ENCODE data around the gene CA11.

Gene CA11

GRCh38 chr19:48629599-48630295 lies 16.2 kb downstream of the CA11 start:
- peak; percentile 98 for DNase-seq (ENCODE audit: low read depth, low spot score)

GRCh38 chr19:48629297-48629598 lies 16.7 kb downstream of the CA11 start:
- DNase-seq (ENCODE audit: low read depth, low spot score): no peak

DNA sequence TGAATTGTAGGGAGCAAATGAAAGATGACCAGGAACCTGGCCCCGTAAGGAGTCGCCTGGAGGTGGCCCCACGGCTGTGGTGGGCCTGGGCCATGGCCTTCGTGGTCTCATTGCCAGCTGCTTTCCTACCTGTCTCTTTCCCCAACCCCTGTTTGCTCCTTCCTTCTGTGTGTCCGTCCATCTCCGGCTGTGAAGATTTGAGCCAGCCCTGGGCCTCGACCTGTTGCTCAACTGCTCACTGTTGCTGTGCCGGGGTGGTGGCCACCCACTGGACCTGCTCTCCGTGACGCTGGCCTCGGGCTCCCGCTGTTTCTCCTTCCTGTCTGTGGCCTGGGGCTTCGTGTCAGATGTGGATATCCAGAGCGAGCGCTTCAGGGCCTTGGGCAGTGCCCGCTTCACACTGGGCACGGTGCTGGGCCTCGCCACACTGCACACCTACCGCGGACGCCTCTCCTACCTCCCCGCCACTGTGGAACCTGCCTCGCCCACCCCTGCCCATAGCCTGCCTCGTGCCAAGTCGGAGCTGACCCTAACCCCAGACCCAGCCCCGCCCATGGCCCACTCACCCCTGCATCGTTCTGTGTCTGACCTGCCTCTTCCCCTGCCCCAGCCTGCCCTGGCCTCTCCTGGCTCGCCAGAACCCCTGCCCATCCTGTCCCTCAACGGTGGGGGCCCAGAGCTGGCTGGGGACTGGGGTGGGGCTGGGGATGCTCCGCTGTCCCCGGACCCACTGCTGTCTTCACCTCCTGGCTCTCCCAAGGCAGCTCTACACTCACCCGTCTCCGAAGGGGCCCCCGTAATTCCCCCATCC lies 17.3 kb downstream of the CA11 start:
- DNase-seq (ENCODE audit: low read depth, low spot score): no peak

GRCh38 chr19:48627865-48628314 lies 18.1 kb downstream of the CA11 start:
- no peak for DNase-seq (ENCODE audit: low read depth, low spot score)

GRCh38 chr19:48627201-48627864 lies 18.7 kb downstream of the CA11 start:
- no peak for DNase-seq (ENCODE audit: low read depth, low spot score)

DNA sequence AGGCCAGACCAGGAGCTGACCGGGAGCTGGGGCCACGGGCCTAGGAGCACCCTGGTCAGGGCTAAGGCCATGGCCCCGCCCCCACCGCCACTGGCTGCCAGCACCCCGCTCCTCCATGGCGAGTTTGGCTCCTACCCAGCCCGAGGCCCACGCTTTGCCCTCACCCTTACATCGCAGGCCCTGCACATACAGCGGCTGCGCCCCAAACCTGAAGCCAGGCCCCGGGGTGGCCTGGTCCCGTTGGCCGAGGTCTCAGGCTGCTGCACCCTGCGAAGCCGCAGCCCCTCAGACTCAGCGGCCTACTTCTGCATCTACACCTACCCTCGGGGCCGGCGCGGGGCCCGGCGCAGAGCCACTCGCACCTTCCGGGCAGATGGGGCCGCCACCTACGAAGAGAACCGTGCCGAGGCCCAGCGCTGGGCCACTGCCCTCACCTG lies 20.1 kb downstream of the CA11 start:
- DNase-seq (ENCODE audit: low read depth, low spot score): no peak

DNA sequence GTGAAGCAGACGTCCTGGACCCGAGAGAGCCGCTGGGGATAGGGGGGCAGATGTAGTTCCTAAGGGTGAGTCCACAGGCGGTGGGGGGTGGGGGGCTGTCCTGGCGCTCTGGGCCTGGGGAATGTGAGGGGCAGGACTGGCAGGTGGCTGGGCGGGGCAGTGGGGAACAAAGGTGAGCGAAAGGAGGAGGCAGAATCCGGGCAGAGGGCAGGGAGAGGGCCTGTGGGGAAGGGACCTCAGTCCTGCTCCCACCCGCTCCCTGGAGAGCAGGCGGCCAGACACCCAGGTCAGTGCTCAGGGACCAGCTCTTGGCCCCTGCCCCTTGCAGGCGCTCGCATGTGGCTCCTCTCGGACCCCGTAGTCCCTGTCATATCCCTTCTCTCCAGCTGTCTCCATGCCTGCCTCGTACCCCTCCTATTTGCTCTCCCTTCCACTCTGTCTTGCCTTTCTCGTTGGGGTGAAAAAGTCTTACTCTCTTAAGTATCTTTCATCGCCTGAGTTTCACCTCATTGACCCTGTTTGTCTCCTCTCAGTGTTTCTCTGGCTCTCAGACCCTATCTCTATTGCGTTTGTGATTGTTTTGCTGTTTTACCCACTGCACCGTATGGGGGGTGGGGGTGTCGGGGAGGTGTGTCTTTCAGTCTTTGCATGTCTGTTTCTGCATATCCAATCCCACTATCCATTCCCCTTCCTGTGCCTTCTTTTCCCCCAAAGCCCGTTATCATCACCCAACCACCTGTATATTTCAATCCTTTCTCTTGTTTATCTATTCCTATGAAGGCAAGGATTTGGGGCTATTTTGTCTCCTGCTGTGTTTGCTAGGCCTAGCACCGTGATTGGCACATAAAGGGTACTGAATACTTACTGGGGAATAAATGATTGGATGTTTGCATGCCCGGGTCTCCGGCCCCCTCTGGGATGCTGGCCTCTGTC lies 20.9 kb downstream of the CA11 start:
- DNase-seq (ENCODE audit: low read depth, low spot score): no peak

- DNase-seq (ENCODE audit: low read depth, low spot score): peak; percentile 99
Observed at GRCh38 chr19:48624067-48624594, 21.9 kb downstream of the CA11 start.

DNA sequence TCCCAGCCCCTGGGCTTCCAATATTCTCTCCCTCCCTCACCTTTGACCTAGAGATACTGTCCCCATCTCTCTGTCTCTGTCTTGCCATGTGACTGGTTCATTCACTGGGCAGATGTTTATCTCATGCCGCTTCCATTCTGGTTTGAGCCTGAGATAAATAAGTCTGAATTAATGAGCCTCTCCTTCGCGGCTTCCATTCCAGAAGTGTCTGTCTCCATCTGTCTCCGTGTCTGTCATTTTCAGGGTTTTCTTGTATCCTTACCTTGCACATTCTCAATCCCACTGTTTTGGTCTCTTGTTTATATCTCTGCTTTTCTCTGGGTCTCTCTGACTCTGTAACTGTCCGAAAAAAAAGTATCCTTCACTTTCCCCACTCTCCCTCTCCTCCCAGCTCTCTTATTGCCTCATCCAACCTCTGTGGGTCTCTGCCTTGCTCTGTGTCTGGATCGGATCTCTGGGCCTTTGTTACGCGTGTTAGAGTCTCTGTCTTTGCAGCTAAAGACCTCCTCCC lies 22.4 kb downstream of the CA11 start:
- DNase-seq (ENCODE audit: low read depth, low spot score): no peak

DNA sequence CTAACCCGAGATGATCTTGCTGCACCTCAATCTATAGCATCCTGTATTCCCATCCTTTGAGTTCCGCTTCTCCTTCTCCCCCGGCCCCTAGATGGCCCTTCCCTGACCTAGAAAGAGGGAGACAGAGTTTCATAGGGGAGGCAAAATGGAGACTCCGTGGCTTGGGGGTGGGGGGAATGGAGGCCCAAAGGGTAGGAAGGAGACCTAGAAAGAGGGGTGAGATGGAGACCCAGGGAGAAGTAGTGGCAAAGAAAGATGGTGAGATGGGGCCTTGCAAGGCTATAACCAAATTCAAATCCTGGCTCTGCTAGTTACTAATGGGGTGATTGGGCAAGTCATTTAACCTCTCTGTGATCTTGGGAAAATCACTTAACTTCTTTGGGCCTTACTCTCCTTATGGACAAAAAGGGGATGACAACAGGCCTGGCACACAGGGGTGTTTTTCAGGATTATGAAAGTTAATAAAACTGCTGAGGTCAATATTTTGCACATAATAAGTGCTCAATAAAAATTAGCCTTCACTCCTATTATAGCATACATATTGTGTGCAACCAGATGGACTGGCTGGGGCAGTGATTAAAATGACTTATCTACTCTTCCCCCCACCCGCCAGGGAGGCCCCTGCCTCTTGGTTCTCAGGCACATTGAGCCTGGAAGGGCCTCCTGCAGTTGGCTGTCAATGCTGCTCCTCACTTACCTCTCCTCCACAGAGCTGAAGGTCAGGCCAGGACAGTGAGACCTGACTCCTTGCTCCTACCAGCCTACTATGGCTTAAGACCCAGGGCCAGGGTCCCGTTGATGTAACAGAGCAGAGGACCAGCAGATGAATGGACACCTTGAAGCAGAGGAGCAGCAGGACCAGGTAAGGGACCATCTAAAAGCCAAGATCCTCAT lies 26.0 kb downstream of the CA11 start:
- DNase-seq (ENCODE audit: low read depth, low spot score): no peak

DNA sequence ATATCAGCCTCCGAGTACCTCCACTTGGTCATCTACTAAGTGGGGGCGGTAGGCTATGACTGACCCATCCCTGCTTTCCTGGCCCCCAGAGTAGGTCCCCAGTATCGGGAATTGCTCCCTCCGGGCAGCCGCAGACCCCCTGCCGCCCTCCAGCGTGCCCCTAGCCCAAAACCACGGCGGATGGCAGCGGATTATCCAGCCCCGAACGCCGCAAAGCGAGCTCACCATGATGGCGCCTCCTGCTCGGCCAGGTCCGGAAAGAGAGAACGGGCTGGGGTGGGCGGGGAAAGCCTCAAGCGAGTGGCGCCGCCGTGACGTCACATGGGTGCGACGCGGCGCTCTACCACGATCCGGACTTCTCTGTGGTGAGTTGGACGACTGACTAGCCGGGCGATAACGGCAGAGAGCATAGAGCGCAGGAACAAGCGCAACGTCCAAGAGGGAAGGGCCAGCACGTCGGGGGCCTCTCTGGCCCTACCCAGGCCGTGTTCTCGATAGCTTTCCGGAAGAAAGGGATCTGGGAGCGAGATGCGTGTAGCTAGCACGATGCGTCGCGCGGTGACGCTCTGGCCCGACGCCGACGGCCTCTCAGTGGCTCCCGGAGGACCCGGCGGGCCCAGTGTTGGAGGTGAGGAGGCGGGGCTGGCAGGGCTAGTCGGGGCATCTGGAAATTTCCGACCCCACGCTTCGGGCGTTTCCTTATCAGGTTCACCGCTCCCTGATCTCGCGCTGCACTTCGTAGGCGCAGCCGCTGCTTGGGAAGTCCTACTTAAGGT lies 26.9 kb downstream of the CA11 start, which contains the start of the genes RPL18 and SPHK2:
RPL18 (minus strand) TSS at position 263 of the 776 bp plus-strand sequence; CDS start at position 228, 35 bp downstream.
SPHK2 (plus strand) TSS at position 591 of the 776 bp plus-strand sequence. CDS start 1,009 bp downstream, outside the sequence.
- DNase-seq (ENCODE audit: low read depth, low spot score): peak; percentile 99

DNA sequence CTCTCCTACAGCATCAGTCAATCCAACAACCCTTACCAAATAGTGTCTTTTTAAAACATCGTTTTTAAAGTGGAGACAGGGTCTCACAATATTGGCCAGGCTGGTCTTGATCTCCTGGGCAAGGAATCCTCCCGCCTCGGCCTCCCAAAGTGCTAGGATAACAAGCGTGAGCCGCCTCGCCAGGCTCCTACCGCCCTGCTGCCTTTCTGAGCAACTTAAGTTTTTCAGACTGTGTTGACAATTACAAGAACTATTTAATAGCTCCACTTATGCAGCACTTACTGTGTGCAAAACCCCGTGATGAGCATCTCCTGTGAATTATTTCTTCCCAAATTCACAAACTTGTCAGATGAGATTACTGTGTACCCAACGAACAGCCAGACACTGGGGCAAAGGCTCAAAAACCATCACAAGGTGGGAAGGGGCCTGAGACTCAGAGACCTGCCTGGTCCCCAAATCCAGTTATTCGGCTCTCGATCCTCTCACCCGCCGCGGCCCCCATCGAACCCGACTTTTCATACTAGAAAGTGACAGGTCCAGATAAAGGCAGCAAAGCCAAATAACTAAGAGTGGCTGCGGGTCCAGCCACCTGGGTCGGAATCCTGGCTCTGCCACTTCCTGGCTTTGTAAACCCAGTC lies 27.6 kb downstream of the CA11 start:
- DNase-seq (ENCODE audit: low read depth, low spot score): no peak

DNA sequence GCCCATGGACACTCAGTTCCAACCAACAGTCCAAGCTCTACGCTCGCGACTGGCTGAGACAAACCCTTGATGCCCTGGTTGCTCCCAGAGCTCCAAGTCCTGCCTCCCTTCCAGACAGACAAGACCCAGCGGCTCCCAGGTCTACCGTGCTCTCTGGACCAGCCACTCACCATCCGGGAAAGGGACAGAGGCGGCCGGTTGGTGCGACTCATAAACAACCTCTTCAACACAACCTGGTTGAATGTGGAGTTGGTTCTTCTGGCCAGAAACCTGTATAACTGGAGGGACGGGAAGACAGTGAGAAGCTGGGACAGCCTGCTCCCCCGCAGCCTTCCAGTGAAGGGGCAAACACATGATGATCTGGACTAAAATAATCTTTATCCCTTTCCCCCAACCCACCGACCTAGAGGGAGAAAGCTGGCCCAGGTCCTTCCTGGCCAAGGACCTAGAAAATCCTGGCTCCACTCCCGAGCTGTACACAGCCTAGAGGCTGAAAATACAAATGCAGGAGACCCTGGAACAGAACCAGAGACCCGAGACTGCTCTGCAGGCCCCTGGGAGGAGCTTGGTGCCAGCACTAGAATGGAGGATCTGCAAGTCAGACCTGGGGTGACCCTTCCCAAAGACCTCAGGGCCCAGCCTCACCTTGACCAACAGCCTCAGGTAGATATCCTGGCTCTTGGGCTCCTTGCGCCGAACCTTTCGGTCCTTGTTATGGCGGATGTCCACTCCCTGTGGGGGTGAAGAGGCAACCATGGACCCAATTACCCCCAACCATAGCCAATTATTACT lies 28.6 kb downstream of the CA11 start:
- peak; percentile 39 for DNase-seq (ENCODE audit: low read depth, low spot score)

DNA sequence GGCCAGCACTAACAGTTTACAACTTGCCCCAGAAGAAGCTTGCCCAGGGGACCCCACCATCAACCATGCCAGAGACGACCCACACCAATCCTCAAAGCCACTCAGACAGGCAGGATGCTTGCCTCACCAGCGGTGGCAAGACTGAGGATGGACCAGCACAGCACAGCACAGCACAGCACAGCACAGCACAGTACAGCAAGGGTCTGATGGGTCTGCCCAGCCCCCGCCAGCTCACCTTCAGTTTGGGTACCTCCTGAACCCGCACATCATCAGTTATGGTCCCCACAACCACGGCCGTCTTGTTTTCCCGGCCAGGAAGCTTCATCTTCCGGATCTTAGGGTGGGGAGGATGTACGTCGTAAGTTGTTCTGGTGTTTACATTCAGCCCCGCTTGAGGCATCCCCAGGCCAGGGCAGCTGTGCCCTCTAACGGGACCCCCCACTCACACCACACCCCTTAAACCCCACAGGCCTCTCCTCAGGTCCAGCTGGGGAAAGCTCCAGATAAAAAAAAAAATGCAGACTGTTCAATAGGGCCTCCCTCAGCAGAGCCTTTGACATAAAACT lies 29.4 kb downstream of the CA11 start:
- no peak for DNase-seq (ENCODE audit: low read depth, low spot score)

- DNase-seq (ENCODE audit: low read depth, low spot score): no peak
Observed at GRCh38 chr19:48616041-48616436, 29.9 kb downstream of the CA11 start.

DNA sequence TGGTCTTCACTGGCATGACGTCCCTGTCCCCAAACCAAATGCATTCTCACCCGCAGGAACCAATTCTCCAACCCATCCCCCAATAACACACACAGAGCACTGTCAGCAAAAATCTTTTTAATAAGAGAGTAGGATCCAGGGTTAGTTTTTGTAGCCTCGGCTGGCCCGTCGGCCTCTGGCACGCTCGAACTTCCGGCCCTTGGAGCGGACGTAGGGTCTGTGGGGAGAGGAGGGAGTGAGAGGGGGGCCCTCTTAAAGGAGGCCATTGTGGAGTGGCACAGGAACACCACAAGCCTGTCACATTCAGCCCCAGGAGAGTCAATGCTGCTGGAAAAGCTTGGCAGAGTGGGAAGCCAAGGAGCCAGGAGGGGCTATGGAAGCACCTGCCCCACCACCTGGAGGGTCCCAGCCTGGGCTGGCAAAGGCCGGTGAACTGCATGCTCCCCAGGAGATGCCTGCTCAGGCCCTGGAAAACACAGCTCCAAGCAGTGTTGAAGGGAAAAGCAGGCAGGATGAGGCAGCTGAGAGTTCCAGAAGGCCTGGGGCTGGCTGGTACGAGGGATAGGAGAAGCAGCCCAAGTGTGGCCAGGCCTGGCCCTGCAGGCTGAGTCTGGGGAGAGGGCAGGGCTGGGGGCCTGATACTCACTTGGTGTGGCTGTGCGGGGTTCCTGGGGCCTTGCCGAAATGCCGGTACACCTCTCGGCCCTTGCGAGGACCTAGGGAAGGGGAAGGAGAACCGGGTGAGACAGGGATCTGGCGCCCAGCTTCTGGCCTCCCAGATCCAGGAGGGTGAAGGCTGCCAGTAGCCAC lies 30.6 kb downstream of the CA11 start:
- peak; percentile 30 for DNase-seq (ENCODE audit: low read depth, low spot score)

Data from ELF-1 (cell line).